Measurements from ENCODE around the gene RECK. TPM values are rescaled to one million over a fixed set of nuclear protein-coding genes. Genes with fewer than 3 reads are reported as not detected.

Gene RECK
- total RNA-seq, 1 experiment from 2014 or later = 10.3 TPM

- H2BK15ac ChIP-seq (ENCODE audit: low read depth, low read length) = no peak overlapping the region
- peaks cover 66% of the 10 kb centered on the region for H3K27me3 Mint-ChIP-seq (ENCODE audit: low read depth)
- no peak overlapping the region for H2BK12ac ChIP-seq (ENCODE audit: insufficient read length, low read depth, low read length)
- no peak overlapping the region for H3K27ac ChIP-seq (ENCODE audit: insufficient read length, low read depth, low read length)
- no peak overlapping the region for H4K8ac ChIP-seq (replicated peaks; ENCODE audit: insufficient read length, low read depth, low read length)
- no peak overlapping the region; a peak in 1 of 5 replicates for H3K4me3 Mint-ChIP-seq
- H3K4me2 ChIP-seq (ENCODE audit: insufficient read depth, insufficient read length, low read length) = peak overlapping the region; percentile 47
- no peak overlapping the region for H2AFZ ChIP-seq (ENCODE audit: low read length)
- peaks cover 23 to 38% of the 10 kb centered on the region in 2 experiments for H3K4me1 Mint-ChIP-seq
- H3K79me2 ChIP-seq (ENCODE audit: insufficient read depth, low read length) = no peaks in the 10 kb centered on the region
- no CpG with 5 or more reads among the region's 3 CpGs for WGBS (ENCODE audit: extremely low coverage, insufficient read length, low lambda C conversion rate)
- no peak overlapping the region for H4K5ac ChIP-seq (ENCODE audit: insufficient read length, low read depth, low read length)
- no peaks in the 10 kb centered on the region for H3K79me1 ChIP-seq (ENCODE audit: insufficient read depth, low read depth, low read length, poor library complexity, severe bottlenecking)
- no peaks in the 10 kb centered on the region; a peak in 1 of 7 replicates for H3K36me3 Mint-ChIP-seq (ENCODE audit: insufficient read depth in 1 of 3, low read depth in 3 of 3)
- no peak overlapping the region for H2BK5ac ChIP-seq (ENCODE audit: insufficient read length, low read length)
- peaks cover 11% of the 10 kb centered on the region for H3K23me2 ChIP-seq (ENCODE audit: insufficient read length, low read depth, low read length, poor library complexity, severe bottlenecking)
- no peak overlapping the region for H3K56ac ChIP-seq (ENCODE audit: insufficient read length, low read depth, low read length)
- H3K9me3 Mint-ChIP-seq = peaks cover 0 to 3% of the 10 kb centered on the region in 2 experiments; a peak in 2 of 5 replicates
- no peak overlapping the region for H3K4ac ChIP-seq (ENCODE audit: low read depth, low read length)
- H3K9ac ChIP-seq (ENCODE audit: extremely low read depth, insufficient read length, low read length) = no peak overlapping the region
- H3K27ac Mint-ChIP-seq = peak overlapping the region in 1 of 3 experiments; percentile 23; a peak in 1 of 7 replicates
- no peak overlapping the region for H2BK120ac ChIP-seq (ENCODE audit: low read depth, low read length, poor library complexity, severe bottlenecking)
- H3K23ac ChIP-seq (ENCODE audit: insufficient read length, low read depth, low read length) = no peak overlapping the region
- no peak overlapping the region for H3K18ac ChIP-seq (ENCODE audit: insufficient read length, low read depth, low read length)
- peaks cover 2% of the 10 kb centered on the region; the same call in 1 of the 2 replicates for H3K4me1 ChIP-seq (ENCODE audit: insufficient read depth, low read length)
- DNase-seq = no peak
- H4K91ac ChIP-seq (ENCODE audit: insufficient read length, low read depth, low read length) = no peak overlapping the region
- no peak for TF ChIP-seq CTCF (conservative IDR thresholded peaks at IDR 0.05)
- peaks cover 9% of the 10 kb centered on the region for H3K27me3 ChIP-seq (ENCODE audit: insufficient read depth, low read length)
- H2AK5ac ChIP-seq (ENCODE audit: insufficient read length, low read length) = no peak overlapping the region
- no peak overlapping the region for H3T11ph ChIP-seq (ENCODE audit: low read length)
- H2BK20ac ChIP-seq (ENCODE audit: low read depth, low read length, poor library complexity, severe bottlenecking) = no peak overlapping the region
- H3K14ac ChIP-seq (ENCODE audit: insufficient read depth, low read length) = no peak overlapping the region
- H4K20me1 ChIP-seq (ENCODE audit: control insufficient read depth, insufficient read depth, insufficient read length) = no peaks in the 10 kb centered on the region
- H3K9me3 ChIP-seq (ENCODE audit: control insufficient read depth, low read depth, low read length) = no peaks in the 10 kb centered on the region
Observed at GRCh38 chr9:36132086-36132485, 95.4 kb downstream of the RECK start.

Data from H9 (cell line).